ENCODE data around the gene YWHAQ.

Gene YWHAQ

GRCh38 chr2:9610781-9611548, 19.8 kb downstream of the YWHAQ start (continued):
- no peak for TF ChIP-seq POU6F1 (CRISPR knock-in tag; IDR thresholded peaks at IDR 0.05; ENCODE audit: borderline replicate concordance, low read depth)
- TF ChIP-seq RARB (CRISPR knock-in tag; IDR thresholded peaks at IDR 0.05) = no peak

GRCh38 chr2:9608491-9608890, 22.3 kb downstream of the YWHAQ start:
- peak; percentile 5; the same call in 1 of the 3 replicates for ATAC-seq

- no peak for ATAC-seq
- TF ChIP-seq, protein P1, sequence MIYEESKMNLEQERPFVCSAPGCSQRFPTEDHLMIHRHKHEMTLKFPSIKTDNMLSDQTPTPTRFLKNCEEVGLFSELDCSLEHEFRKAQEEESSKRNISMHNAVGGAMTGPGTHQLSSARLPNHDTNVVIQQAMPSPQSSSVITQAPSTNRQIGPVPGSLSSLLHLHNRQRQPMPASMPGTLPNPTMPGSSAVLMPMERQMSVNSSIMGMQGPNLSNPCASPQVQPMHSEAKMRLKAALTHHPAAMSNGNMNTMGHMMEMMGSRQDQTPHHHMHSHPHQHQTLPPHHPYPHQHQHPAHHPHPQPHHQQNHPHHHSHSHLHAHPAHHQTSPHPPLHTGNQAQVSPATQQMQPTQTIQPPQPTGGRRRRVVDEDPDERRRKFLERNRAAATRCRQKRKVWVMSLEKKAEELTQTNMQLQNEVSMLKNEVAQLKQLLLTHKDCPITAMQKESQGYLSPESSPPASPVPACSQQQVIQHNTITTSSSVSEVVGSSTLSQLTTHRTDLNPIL (CRISPR knock-in tag; IDR thresholded peaks at IDR 0.05; ENCODE audit: low read depth) = no peak
- TF ChIP-seq GLIS3 (CRISPR knock-in tag; IDR thresholded peaks at IDR 0.05) (no peak), BACH2 (CRISPR knock-in tag; IDR thresholded peaks at IDR 0.05; ENCODE audit: borderline replicate concordance) (no peak), PPARA (CRISPR knock-in tag; IDR thresholded peaks at IDR 0.05; ENCODE audit: borderline replicate concordance) (no peak), TCF4 (CRISPR knock-in tag; IDR thresholded peaks at IDR 0.05; ENCODE audit: borderline replicate concordance) (no peak), ZFP30 (CRISPR knock-in tag; IDR thresholded peaks at IDR 0.05) (no peak), RARB (CRISPR knock-in tag; IDR thresholded peaks at IDR 0.05) (no peak), ZNF8 (CRISPR knock-in tag; IDR thresholded peaks at IDR 0.05) (no peak), TSHZ2 (CRISPR knock-in tag; IDR thresholded peaks at IDR 0.05) (no peak)
- TF ChIP-seq, protein P2, sequence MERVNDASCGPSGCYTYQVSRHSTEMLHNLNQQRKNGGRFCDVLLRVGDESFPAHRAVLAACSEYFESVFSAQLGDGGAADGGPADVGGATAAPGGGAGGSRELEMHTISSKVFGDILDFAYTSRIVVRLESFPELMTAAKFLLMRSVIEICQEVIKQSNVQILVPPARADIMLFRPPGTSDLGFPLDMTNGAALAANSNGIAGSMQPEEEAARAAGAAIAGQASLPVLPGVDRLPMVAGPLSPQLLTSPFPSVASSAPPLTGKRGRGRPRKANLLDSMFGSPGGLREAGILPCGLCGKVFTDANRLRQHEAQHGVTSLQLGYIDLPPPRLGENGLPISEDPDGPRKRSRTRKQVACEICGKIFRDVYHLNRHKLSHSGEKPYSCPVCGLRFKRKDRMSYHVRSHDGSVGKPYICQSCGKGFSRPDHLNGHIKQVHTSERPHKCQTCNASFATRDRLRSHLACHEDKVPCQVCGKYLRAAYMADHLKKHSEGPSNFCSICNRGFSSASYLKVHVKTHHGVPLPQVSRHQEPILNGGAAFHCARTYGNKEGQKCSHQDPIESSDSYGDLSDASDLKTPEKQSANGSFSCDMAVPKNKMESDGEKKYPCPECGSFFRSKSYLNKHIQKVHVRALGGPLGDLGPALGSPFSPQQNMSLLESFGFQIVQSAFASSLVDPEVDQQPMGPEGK (CRISPR knock-in tag; IDR thresholded peaks at IDR 0.05; ENCODE audit: borderline replicate concordance) = no peak
Measured at GRCh38 chr2:9602412-9602811, 28.4 kb downstream of the YWHAQ start.

DNA sequence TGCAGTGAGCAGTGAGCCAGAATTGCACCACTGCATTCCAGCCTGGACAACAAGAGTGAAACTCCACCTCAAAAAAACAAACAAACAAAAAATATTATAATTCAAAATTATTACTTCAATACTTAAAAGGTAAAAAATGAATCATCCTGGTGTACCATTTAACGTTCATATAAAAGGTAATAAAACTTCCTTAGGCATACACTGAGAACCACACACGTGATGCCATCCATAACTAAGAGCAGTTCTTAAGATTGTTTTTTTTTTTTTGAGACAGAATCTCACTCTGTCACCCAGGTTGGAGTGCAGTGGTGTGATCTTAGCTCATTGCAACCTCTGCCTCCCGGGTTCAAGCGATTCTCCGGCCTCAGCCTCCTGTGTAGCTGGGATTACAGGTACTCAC, 29.4 kb downstream of the YWHAQ start:
- no peak for TF ChIP-seq BACH2 (CRISPR knock-in tag; IDR thresholded peaks at IDR 0.05; ENCODE audit: borderline replicate concordance)
- no peak for TF ChIP-seq TSHZ2 (CRISPR knock-in tag; IDR thresholded peaks at IDR 0.05)
- TF ChIP-seq SNAI2 (CRISPR knock-in tag; IDR thresholded peaks at IDR 0.05) = no peak
- no peak for TF ChIP-seq ISL1 (CRISPR knock-in tag; IDR thresholded peaks at IDR 0.05)
- no peak for TF ChIP-seq RARB (CRISPR knock-in tag; IDR thresholded peaks at IDR 0.05)
- TF ChIP-seq ESRRG (CRISPR knock-in tag; IDR thresholded peaks at IDR 0.05) = no peak
- no peak for TF ChIP-seq OSR1 (CRISPR knock-in tag; IDR thresholded peaks at IDR 0.05)
- no peak for TF ChIP-seq POU6F1 (CRISPR knock-in tag; IDR thresholded peaks at IDR 0.05; ENCODE audit: borderline replicate concordance, low read depth)
- TF ChIP-seq ZC3H10 (CRISPR knock-in tag; IDR thresholded peaks at IDR 0.05) = no peak
- TF ChIP-seq ARNTL (CRISPR knock-in tag; IDR thresholded peaks at IDR 0.05; ENCODE audit: borderline replicate concordance, low read depth) = no peak
- TF ChIP-seq CSRNP3 (CRISPR knock-in tag; IDR thresholded peaks at IDR 0.05) = no peak
- TF ChIP-seq, protein P2 (CRISPR knock-in tag; IDR thresholded peaks at IDR 0.05; ENCODE audit: borderline replicate concordance) = no peak
- TF ChIP-seq ZNF70 (CRISPR knock-in tag; IDR thresholded peaks at IDR 0.05) = no peak
- ATAC-seq = no peak

Measured in SK-N-SH treated with all-trans-retinoic acid at 6 μM for 48 hours (cell line).